ENCODE data around the gene SYT8.

Gene SYT8

GRCh38 chr11:1868056-1868635 is 33.4 kb downstream of the SYT8 start:
- no peak for TF ChIP-seq CTCF (IDR thresholded peaks at IDR 0.05)

- TF ChIP-seq CTCF (IDR thresholded peaks at IDR 0.05): no peak
These were observed 34.0 kb downstream of the SYT8 start for GRCh38 chr11:1868636-1869291.

DNA sequence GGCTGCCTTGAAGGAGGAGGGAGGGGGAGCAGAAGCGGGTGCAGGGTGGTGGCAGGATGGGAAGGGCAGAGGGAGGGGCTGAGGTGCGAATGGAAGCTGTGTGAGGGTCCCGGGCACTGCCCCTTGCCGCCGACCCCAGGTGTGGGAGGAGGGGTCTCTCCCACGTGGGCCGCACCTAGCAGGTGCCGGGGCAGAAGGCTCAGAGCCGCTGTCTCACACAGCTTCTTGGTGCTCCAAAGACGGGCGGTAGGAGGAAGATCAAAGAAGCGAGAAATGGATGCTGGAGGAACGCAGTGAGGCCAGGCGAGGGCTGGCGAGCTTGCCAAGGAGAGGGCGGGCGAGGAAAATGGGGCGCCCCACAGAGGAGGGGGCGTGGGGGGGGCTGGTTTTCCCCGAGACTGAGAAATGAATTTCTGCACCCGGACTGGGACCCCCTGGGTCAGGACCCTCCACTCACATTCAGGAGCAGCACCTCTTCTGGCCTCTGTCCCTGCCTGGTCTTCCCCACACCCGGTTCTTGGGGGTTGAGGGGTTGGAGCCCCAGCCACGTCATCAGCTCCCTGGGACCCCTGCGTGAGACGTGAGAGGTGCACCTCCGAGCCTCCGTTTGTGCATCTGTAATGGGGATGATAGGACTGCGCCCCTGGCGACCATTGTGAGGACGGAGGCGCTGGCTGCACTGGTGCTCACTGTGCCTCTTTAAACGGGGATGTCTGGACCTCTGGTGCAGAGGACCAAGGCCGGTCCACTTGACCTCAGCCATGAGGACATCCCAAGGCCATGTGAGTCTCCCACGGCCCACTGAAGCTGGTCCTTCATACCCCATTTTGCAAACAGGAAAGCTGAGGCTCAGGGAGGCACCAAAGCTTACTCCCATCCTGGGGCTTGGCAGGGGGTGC is 34.9 kb downstream of the SYT8 start:
- TF ChIP-seq CTCF (IDR thresholded peaks at IDR 0.05): peak; percentile 45

GRCh38 chr11:1870326-1870696 is 35.5 kb downstream of the SYT8 start:
- no peak for TF ChIP-seq CTCF (IDR thresholded peaks at IDR 0.05)

- no peak for TF ChIP-seq CTCF (IDR thresholded peaks at IDR 0.05)
These were observed 36.1 kb downstream of the SYT8 start for GRCh38 chr11:1870721-1871466.

DNA sequence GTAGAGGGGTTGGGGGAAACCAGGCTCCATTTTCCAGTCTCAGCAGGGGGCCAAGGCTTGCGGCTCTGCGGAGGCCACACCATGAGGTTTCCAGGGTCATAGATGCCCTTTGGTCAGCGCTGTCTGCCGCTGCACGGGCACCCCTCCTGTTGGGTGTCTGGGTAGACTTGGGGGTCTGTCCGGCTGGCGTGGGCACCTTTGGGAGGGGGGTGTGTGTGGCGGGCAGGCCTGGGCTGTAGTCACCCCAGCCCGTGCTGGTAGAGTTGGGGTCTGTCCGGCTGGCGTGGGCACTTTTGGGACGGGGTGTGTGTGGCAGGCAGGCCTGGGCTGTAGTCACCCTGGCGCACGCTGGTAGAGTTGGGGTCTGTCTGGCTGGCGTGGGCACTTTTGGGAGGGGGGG is 36.7 kb downstream of the SYT8 start:
- no peak for TF ChIP-seq CTCF (IDR thresholded peaks at IDR 0.05)

- no peak for TF ChIP-seq CTCF (IDR thresholded peaks at IDR 0.05)
These were observed 37.6 kb downstream of the SYT8 start for GRCh38 chr11:1872267-1872985.

All from LNCAP (cell line).